GM12878 (cell line): ENCODE results near the gene CTSW.

ENCODE experiments used
- EGR1 ChIP-seq, 2 experiments: IDR thresholded peaks; 1 replicate in 1 of 2; 2 replicates in 1 of 2; pipeline ENCODE4 v1.6.1; 2011 to 2012; ENCODE audit warnings: low read depth in 2 of 2, low read length in 2 of 2, borderline replicate concordance in 1 of 2, mild to moderate bottlenecking in 1 of 2, moderate library complexity in 1 of 2
- EZH2 ChIP-seq: IDR thresholded peaks from 2 replicates; pipeline ENCODE4 v1.6.1; 2012; ENCODE audit warnings: low read depth, mild to moderate bottlenecking, control low read depth, inconsistent platforms, low read length, borderline replicate concordance; ENCODE audit not compliant: control insufficient read depth
- POLR2AphosphoS5 ChIP-seq: IDR thresholded peaks from 2 replicates; pipeline ENCODE4 v1.6.1; 2011; ENCODE audit warnings: mild to moderate bottlenecking, low read length, inconsistent platforms

DNA sequence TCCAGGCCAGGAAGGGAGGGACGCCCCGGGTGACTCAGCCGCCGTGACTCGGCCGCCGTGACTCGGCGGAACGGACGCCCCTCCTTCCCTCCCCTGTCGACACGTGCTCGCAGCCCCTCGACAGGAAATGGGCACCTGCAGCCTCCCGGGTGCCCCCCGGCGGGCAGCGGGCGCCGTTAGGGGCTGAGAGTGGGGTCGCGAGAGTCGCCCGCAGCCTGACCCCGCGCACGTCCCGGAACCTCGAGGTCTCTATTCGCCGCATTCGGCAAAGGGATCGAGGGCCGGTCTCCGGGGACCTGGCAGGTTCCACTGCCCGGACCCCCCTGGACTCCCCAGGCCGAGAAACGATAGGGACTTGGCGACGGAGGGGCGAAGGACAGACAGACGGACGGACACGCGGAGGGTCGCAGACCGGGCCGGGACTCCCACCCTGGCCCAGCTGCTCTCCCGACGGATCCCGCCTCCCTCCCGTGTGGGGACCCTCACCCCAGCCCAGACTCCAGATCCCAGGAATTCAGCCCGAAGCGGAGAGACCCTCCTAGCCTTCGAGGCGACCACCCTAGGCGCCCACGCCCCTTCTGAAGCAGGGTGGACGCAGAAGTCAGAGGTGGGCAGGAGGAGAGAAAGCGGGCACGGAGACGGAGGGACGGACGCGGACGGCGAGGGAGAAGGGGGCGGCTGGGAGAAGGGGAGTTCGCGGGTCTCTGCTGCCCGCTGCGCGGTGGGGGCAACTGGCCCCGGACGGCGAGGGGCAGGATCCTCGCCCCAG, 19.9 kb downstream of the CTSW start:
- no peak for TF ChIP-seq EGR1 (IDR thresholded peaks at IDR 0.05; ENCODE audit: borderline replicate concordance in 1 of 2, low read depth in 2 of 2, low read length in 2 of 2)
- no peak for TF ChIP-seq EZH2
- no peak; the same call in 1 of the 2 replicates for TF ChIP-seq POLR2AphosphoS5
